Caki2 (cell line): ENCODE data around the gene DHDDS. TPM values are rescaled to one million over a fixed set of nuclear protein-coding genes. Genes with fewer than 3 reads are reported as not detected.

ENCODE experiments used
- DNase-seq: peaks from one replicate; pipeline ENCODE4 v3.0.0-alpha.2; 2015; ENCODE audit warnings: low read depth
- in situ Hi-C: cut with HindIII; loops from 2 replicates; pipeline ENCODE4 v1.10.0; 2016; ENCODE audit warnings: low sequenced_read_pairs, low pct_unique_long_range_greater_than_20kb, mixed read lengths
- total RNA-seq: library from RNA; depleted of rRNA; stranded (reverse); fragments of >200 nt; shearing (Covaris generic); gene quantifications from 2 replicates; pipeline ENCODE4 v1.2.3, GENCODE V29; 2014; ENCODE audit warnings: low replicate concordance

The DHDDS gene
- total RNA-seq, 1 experiment from 2014 or later, result 37.7 TPM

- DNase-seq, result no peak
- in situ Hi-C loops, result no loop called here
These were observed 19.8 kb upstream of the DHDDS start for GRCh38 chr1:26412180-26412840.

- no peak for DNase-seq
- in situ Hi-C loops, result no loop called here
These were observed 19.1 kb upstream of the DHDDS start for GRCh38 chr1:26413031-26413430.

- in situ Hi-C loops, result no loop called here
- peak; percentile 27 for DNase-seq
These were observed 14.9 kb upstream of the DHDDS start for GRCh38 chr1:26417111-26417759.

- in situ Hi-C loops, result no loop called here
- no peak for DNase-seq
These were observed 13.2 kb upstream of the DHDDS start for GRCh38 chr1:26418865-26419349.

- in situ Hi-C loops, result no loop called here
- DNase-seq, result no peak
These were observed 12.6 kb upstream of the DHDDS start for GRCh38 chr1:26419494-26419893.

GRCh38 chr1:26429721-26430120 lies 2.4 kb upstream of the DHDDS start:
- DNase-seq, result no peak
- in situ Hi-C loops, result no loop called here

GRCh38 chr1:26432793-26433192 lies 672 bp downstream of the DHDDS start:
- no peak for DNase-seq
- in situ Hi-C loops, result no loop called here

GRCh38 chr1:26434161-26434752 lies 2.1 kb downstream of the DHDDS start:
- DNase-seq, result no peak
- in situ Hi-C loops, result no loop called here

- DNase-seq, result no peak
- in situ Hi-C loops, result no loop called here
These were observed 5.9 kb downstream of the DHDDS start for GRCh38 chr1:26438041-26438440.

GRCh38 chr1:26440259-26440658 lies 8.1 kb downstream of the DHDDS start:
- in situ Hi-C loops, result no loop called here

GRCh38 chr1:26449868-26450267 lies 17.7 kb downstream of the DHDDS start:
- in situ Hi-C loops, result no loop called here
- no peak for DNase-seq

More at GRCh38 chr1:26440259-26440658, 8.1 kb downstream of the DHDDS start:
- DNase-seq, result no peak

- in situ Hi-C loops, result no loop called here
- no peak for DNase-seq
These were observed 18.8 kb downstream of the DHDDS start for GRCh38 chr1:26450908-26451307.

- in situ Hi-C loops, result no loop called here
- no peak for DNase-seq
These were observed 20.5 kb downstream of the DHDDS start for GRCh38 chr1:26452459-26453183.

- no peak for DNase-seq
- in situ Hi-C loops, result no loop called here
These were observed 27.0 kb downstream of the DHDDS start for GRCh38 chr1:26459148-26459547.

GRCh38 chr1:26459573-26460031 lies 27.5 kb downstream of the DHDDS start:
- in situ Hi-C loops, result no loop called here

GRCh38 chr1:26468911-26469310 lies 36.8 kb downstream of the DHDDS start:
- DNase-seq, result no peak
- in situ Hi-C loops, result no loop called here

More at GRCh38 chr1:26459573-26460031, 27.5 kb downstream of the DHDDS start:
- no peak for DNase-seq

- in situ Hi-C loops, result no loop called here
These were observed 37.4 kb downstream of the DHDDS start for GRCh38 chr1:26469558-26469957.

GRCh38 chr1:26470878-26471497 lies 38.9 kb downstream of the DHDDS start:
- in situ Hi-C loops, result no loop called here

More at GRCh38 chr1:26469558-26469957, 37.4 kb downstream of the DHDDS start:
- no peak for DNase-seq

More at GRCh38 chr1:26470878-26471497, 38.9 kb downstream of the DHDDS start:
- DNase-seq, result peak; percentile 23
